Activated CD8-positive, alpha-beta memory T cell treated with anti-CD3 and anti-CD28 coated beads for 48 hours (primary cell): ENCODE measurements around the gene GRHL1.
"Not testable (repeated sequence)": the region's sequence is repeated elsewhere in the genome, so short reads cannot be mapped to it uniquely, and the experiment has no call there.

ENCODE experiments used
- DNase-seq, 3 experiments: peaks; one replicate each; pipeline ENCODE4 v3.0.0-alpha.2; 2020; ENCODE audit warnings: low read depth in 2 of 3, low spot score in 2 of 3

The GRHL1 gene

DNA sequence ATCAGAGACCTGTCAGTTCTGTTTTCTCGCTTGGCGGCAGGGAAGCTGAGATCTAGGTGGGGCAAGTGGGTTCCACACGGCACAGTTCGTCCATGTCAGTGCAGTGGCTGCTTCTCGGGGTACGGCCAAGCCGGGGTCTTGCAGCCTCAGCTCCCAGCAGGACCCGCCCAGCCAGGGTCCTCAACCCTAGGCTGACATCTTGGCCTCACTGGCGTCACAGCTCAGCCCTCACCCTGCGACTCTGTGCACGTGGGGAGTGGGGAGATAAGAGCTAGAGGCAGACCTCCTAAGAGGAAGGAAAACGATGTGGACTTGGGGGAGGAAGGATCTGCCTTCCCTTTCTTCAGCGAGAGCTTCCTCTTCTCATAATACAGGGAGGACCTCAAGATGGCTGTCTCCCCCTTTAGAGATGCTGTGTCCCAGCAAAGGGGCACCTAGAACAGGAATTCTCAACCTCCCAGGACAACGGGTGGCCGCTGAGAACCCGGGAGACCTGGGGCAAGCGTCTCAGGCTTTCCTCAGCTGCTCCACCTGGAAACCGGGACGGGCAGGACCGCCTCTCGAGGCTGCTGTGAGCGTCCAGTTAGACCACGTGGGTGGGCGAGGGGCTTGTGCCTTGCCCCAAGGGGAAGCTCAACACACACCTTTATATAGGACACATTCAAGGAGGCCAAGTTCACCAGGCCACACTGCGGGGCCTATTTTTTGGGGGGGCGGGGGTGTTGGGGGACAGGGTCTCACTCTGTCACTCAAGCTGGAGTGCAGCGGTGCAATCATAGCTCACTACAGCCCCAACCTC is 68.3 kb downstream of the GRHL1 start:
- DNase-seq, result no peak

DNA sequence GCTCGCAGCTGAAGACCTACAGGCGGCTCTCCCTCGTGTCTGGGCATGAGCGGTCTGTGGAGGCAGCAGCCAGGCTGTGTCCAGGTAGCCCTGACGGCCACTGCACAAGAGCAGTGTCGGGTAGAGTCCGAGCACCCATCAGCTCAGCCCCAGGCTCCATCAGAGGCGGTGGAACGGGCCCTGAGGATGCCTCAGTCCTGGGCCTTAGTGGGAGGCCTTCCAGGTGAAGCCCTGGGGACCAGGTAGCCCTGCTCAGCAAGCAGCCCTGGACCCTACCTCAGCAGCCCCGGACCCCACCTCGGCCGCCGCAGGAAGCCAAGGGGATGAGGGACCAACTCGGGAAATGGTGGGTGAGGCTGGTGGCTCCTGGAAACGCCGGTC is 70.5 kb downstream of the GRHL1 start:
- no peak for DNase-seq

DNA sequence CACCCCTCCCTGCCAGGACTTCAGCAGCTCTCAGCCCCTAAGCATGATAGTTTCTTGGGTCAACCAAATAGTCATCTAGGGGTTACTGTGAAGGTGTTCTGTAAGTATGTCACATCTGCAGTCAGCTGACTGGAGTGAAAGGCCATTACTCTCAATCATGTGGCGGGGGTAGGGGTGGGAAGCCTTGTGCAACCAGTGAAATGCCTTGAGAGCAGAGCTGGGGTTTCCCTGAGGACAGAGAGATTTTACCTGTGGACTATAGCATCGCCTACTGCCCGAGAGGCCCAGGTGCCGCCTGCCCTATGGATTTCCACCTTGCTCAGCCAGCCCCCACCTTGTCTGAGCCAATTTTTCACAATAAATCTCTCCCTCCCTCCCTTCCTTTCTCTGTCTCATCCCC is 71.0 kb downstream of the GRHL1 start:
- DNase-seq, result no peak

DNA sequence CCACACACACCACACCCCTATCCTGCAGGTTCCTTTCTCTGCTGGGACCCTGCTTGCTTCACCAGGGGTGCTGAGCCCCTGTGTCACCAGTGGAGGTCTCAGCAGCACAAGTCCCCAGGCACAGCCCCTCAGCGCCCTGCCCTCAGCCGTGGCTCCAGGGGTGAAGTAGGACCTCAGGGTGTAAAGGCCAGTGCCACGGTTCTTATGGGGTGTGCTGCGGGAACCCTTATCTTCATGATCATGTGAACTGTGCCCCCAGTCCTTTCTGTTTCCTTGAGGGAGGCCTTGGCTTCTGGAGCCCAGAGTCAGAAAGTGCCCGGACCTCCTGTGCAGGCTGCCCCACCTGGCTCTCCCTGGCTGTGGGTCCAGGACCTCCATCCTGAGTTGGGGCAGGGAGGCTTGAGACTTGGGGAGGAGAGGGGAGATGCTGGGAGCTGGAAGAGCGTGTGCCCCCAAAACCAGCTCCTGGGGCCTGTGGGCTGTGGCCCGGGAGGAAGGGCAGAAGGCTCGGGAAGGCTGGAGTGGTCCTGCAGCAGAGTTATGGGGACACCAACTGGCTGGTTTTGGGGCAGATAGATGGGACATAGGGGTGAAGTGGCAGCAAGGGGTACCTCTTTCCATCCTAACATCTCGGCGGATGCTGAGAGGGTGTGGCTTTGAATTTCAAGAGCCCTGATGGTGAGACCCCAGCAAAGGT is 71.6 kb downstream of the GRHL1 start:
- DNase-seq, result no peak

DNA sequence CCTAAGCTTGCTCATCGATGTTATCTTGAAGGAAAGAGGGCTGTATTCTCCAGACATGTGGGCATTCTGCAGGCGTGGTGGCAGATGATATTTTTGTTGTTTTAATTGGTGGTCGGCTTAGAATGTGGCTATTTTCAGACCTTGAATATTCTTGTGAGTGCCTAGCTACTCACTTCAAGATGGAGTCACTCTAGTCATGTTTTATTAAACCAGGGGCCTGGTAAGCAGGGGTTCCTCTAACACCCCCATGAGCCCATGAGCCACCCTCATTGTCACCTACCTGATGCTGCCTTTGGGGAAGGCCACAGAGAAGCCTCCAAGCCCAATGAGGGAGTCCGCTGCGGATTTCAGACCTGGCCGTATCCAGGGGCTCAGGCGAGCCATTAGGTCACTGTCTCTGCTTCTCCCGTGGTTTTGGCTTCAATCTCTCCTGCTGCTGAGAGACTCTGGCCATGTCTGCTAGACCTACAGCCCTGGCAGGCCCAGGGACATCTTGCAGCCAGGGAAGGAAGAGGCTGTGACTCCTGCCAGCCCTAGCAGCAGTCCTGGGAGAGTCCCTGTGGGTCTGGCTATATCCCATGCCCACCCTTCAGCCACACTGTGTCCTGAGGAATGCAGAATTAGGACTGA is 75.6 kb downstream of the GRHL1 start:
- DNase-seq, result no peak

DNA sequence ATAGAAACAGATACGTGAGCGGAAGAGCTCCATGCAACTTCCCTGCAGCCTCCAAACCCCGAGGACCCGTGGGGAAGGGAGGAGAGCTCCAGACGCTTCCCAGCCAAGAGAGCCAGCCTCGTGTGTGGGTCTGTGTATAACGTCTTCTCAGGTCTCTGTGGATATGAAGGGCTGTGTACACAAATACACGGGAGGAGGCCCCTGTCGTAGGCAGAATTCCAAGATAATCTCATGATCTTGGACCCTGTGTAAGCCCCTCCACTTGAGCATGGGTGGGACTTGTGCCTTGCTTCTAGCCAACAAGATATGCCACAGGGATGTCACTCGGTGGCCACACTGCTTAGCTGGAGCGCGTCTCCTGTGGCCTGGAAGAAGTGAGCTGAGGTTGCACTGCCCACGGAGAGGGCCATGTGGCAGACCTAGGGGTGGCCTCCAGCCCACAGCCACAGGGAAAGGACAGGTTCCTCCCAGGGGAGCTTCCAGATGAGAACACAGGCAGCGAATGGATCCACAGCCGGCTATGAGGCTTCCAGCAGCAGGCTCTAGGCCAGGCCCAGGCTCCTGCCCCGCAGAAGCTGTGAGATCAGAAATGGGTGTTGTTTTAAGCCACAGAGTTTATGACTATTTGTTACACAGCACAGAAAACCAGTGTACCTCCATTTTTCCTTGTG is 76.3 kb downstream of the GRHL1 start:
- DNase-seq, result no peak

DNA sequence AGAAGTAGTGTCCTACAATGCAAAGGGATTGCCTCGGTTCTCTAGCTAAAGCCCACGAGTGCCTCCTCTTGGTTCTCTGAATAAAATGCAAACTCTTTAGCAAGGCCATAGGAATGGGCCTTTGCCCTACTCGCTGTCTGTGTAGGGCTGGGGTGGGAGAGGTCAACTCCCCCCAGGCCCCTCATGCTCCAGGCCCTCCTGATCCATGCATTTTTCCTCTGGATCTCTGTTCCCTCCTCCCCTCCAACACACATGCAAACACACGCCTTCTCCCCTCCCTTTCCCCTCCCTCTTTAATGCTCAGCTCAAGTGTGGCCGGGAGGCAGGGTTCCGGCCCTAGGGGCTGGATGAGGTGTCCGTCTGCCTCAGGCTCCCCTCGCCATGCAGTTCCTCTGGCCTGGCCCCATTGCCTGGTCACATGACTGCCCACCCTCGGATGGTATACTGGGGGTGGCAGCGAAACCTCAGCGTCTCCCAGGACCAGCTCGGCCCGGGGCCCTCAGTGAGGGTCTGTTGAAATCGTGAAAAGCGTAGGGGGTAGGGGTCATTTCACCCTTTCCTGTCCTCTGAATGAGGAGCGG is 77.0 kb downstream of the GRHL1 start:
- DNase-seq, result no peak

DNA sequence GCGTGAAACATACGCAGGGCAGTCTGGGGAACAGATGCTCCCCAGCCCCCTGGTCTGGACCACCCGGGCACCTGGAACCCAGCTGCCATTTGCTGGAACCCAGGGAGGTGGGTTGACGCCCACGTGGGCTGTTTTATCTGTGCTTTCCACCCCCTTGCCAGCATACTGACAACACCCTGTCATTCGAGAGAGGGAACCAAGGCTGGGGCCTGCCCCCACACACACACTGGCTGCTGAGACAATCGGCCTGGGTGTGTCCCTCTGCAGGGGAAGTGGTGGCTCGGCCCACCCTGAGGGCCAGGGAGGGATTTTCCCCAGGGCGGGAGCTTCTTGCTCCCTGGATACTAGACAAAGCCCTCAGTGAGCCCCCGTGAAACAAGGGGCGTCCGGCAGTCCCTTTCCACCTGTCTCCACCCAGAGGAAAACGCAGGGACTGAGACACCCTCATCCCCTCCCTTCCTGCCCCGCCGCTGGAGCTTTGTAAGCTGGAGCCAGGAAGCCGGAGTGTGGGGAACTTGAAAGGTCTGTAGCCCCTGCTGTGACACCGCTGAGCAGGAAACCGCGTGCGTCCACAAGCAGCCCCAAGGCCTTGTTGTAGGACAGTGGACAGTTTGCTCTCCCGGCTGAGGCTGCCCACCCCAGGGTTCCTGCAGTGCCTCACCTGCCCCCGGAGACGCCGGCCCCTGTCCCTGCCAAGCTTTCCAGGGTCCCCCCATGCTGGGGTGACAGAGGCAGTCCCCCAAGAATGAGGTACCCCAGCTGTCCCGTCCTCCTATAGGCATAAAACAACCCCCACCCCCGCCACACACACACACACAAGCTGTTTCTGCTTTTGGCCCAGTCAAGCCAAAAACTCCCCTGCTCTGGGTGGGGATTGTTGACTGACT is 77.7 kb downstream of the GRHL1 start:
- peak in 1 of 3 experiments; percentile 23 for DNase-seq

DNA sequence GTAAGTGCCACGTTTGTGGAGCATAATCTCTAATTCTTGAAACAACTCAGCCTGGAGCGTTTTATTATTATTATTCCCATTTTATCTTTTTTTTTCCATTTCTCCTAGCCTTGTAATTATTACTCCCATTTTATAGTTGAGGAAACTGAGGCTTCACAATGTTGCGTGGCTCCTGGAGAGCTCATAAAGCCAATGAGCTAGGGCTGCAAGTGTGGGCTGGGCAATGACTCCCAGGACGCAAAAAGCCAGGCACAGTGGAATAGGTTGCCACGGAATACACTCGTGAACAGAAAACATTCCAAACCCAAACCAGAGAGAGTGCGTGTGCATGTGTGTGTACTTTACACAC is 78.4 kb downstream of the GRHL1 start:
- no peak for DNase-seq

DNA sequence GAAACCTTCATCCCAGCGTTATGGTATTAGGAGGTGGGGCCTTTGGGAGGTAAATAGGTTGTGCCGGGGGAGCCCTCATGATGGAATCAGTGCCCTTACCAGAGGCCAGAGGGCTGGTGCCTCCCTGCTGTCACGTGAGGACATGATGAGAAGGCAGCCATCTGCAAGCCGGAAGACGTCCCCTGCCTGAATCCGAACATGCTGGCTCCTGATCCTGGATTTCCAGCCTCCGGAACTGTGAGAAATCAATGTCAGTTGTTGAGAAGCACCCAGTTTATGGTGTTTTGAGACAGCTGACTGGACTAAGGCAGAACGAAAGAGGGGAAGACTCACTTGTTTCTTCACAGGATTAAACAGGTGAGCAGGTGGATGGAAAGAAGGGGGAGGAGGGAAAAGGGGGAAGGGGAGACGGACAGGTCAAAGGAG is 78.8 kb downstream of the GRHL1 start:
- no peak for DNase-seq

DNA sequence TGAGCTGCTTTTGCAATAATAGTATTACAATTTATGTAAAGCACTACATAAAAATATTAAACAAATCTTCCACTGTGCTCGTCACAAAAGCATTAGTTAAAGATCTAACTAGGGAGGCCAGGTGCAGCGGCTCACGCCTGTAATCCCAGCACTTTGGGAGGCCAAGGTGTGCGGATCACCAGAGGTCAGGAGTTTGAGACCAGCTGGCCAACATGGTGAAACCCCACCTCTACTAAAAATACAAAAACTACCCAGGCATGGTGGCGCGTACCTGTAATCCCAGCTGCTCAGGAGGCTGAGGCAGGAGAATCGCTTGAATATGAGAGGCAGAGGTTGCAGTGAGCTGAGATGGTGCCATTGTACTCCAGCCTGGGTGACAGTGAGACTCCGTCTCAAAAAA is 79.3 kb downstream of the GRHL1 start:
- not testable (repeated sequence) for DNase-seq

DNA sequence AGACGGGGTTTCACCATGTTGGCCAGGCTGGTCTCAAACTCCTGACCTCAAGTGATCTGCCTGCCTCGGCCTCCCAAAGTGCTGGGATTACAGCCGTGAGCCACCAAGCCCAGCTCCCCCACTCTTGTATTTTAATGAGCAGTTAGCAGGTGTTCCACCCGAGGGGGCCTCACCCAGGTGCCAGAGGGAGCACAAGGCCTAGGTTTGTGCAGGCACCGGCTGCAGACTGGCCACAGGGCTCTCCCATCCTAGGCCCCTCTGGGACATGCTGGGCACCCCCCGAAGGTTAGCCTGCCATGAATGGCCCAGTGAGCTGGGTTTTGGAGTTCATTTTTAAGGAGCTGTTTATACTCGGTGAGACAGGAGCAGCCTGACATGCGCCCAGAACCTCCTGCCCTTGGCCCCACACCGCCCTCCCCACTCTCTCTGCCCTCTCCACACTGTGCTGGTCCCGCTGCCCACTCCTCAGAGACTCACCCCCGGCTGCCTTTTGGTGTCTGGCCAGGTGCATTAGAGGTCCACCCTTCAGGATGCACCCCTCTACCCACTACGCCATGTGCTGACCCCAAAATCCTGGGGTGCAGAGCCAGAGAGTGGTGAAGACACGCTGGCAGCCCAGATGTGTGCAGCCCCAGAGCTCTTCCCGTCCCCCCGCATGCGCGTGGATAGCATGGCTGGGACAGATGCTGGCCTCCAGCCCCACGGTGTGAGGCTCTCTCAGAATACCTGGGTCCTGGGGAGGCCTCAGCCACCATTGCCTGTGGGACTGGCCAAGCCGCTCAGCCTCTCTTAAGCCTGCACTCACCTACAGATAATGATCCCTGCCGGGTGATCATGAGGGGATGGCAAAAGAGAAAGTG is 80.6 kb downstream of the GRHL1 start:
- no peak for DNase-seq

DNA sequence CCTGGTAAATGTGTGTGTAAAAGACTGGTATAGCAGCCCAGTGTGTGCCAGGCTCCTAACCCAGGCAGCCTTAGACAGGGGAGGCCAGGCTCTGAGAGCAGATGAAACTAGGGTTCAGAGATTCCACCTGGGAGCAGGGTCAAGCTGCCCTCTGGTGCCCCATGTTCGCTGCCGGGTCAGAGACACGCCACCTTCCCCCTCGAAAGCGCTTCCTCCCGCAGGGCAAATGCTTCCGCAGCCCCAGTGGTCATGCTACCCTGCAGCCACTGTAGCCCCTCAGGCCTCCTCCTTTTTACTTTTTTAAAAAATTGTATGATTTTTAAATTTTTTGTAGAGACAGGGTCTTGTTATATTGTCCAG is 81.2 kb downstream of the GRHL1 start:
- DNase-seq, result no peak

DNA sequence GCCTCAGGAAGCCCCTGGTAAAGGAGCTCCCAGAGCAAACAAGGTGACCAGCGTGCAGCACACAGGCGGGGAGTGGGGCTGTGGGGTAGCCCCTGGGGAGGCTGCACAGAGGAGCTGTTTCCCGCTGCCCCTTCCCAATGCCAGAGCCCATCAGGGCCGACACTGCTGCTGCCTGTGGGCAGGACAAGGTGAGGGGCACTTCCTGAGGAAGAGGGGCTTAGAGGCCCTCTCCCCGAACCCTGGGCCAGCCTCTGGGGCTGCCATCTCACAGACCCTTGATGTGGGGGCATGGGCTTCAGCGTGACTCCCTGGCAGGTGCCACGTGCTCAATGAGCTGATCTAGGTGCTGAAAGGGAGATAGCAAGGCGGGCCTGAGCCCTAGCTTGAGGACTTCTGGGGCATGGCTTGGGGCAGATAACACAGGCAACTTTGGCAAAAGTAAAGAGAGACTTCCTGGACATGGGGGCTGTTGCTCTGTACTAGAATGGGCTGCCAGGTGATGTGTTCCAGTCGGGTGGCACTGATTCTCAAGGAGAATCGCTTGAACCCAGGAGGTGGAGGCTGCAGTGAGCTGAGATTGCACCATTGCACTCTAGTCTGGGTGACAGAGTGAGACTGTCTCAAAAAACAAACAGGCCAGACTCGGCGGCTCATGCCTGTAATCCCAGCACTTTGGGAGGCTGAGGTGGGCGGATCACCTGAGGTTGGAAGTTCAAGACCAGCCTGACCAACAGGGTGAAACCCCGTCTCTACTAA is 81.9 kb downstream of the GRHL1 start:
- no peak for DNase-seq

DNA sequence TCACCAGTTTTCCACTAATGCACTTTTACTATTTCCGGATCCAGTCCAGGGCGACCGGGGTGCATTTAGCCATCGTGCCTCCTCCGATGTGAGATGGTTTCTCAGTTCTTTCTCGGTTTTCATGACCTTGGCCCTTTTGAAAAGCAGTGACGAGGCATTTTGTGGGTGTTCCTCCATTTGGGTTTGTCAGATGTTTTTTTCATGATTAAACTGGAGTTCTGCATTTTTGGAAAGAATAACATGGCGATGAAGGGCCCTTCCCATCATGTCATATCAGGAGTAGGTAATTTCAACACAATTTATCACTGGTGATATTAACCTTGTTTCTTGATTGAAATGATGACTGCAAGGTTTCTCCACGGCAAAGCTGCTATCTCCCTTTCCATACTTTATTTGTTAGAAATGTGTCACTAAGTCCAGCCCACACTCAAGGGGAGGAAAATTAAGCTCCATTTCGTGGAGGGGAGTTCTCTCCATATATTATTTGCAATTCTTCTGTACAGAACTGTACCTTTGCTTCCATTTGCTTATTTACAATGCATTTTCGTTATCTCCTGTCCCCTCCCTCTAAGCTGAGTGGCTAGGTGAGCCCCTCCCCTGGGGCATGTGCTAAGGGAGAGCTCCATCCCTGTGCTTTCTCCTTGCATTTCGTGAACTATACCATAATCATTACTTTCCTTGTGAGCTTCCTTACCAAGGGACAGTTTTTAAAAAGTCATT is 83.0 kb downstream of the GRHL1 start:
- DNase-seq, result no peak

DNA sequence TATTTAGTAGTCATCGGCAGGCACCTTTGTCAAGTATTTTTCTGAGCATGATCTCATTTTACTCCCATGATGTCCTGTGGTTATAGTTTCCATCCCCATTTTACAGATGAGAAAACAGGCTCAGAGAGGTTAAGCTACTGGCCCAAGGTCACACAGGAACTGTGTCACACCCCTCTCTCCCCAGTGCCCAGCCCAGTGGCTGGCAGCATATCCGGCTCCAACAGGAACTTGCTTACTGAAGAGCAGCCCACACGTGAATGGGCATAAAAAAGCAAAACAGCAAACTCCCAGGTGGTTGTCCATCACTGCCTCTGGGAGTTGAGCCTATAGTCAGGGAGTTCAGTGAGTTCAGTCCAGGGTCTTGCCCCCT is 83.5 kb downstream of the GRHL1 start:
- DNase-seq, result no peak

DNA sequence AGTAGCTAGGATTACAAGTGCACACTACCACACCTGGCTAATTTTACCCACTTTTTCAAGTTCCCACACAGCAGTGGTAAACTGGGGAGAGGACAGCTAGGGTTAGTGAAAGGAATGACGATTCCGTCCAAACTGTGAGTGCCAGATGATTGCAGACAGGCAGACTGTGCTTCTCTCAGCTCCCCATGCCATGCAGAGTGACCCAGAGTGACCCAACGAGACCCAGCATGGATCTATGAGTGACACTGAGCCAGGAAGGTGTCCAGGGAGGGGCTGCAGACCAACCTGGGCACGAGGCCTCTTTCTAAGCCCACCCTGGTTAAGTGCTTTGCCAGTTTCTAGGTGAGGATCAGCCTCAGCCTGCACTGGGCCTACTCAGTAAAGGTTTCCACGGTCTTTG is 84.1 kb downstream of the GRHL1 start:
- no peak for DNase-seq

DNA sequence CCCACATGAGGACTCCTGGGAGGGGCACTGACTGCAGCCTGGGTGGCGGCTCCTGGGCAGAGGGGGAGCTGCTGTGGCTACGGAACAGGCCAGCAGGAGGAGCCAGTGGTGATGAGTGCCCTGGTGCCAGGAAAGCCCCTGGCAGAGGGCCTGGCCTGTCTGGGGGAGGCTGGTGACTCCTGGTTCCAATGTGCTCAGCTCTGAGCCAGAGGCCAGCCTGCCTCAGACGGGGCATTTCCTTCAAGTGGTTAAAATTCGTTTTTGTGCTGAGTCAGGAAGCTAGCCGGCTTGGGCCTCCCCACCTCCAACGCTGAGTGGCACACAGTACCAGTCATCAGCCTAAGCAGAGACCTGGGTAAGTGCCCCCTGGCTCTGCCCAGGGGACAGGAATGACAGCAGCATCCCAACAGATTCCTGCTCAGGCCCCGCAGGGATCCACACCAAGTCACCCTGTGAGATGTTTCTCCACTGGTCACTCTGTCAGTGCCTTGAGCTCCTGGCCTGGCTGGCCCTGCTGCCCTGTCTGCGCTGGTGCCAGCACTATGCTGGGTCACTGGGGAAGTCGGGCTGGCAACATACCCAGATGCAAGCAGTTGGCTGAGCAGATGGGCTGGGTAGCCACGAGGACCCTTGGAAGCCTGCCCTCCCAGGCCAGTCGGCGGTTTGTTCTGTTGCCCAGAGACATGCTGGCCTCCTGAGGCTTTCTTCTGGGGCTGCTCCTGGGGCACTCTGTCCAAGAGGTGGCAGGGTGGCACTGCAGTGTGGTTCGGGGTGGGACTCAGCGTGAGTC is 84.8 kb downstream of the GRHL1 start:
- no peak for DNase-seq
